HG03432 (cell line): ENCODE data around the gene CDH4.

ENCODE experiments used
- ATAC-seq: cut with Tn5 transposase; IDR thresholded peaks from one replicate; pipeline ENCODE4 v1.9.1; 2021; ENCODE audit warnings: mild to moderate bottlenecking, moderate library complexity; ENCODE audit not compliant: unreplicated experiment

CDH4 gene

GRCh38 chr20:61927826-61928541, 675.9 kb downstream of the CDH4 start:
- ATAC-seq: no peak

- ATAC-seq: no peak
Measured at GRCh38 chr20:61929561-61929960, 677.5 kb downstream of the CDH4 start.

- ATAC-seq: no peak
Measured at GRCh38 chr20:61929971-61930666, 678.1 kb downstream of the CDH4 start.

DNA sequence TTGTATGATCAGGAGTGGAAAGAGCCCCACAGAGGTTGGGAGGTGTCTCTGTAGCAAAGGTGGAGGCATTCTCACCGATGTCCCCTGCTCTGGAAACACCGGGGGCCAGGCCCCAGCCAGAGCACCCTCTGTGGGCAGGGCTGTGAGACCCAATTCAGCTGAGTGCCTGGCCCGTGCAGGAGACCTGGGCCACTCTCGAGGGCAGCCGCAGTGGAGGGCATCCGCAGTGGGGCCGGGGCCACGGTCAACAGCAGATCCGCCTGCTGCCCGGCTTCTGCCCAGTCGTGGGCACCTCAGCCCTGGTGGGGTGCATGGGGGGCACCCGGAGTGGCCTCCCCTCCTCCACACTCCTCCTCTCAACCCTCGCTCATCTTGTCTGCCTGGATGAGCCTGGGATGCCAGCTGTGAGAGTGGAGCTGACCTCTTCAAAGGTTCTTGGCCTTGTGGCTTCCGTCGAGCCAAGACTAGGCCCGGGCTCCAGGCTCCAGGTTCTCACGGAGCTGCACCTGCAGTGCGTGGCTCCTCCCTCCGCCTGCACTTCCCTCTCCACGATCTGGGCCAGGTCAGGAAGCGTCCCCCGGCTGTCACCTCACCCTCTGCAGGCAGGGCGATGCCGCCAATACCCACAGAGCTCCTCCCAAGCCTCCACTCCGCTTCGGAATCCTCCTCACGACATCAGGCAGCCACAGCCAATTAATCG, 678.9 kb downstream of the CDH4 start:
- ATAC-seq: no peak

GRCh38 chr20:61931476-61932198, 679.6 kb downstream of the CDH4 start:
- ATAC-seq: no peak

DNA sequence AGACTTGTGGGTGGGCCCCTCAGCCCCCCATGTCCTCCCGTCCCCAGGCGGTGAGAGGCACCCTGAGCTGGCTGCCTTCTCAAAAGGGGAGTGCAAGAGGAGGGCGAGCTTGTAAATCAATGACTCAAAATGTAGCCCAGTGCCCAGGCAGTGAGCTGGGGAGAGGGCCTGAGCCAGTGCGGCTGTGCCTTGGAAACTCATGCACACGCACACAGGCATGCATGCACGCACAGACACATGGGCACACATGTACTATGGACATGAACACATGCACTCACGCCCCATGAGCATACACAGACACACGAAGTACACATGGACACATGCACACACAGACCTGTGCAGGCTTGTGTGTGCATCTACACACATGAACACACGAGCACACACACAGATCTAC, 680.1 kb downstream of the CDH4 start:
- no peak for ATAC-seq

DNA sequence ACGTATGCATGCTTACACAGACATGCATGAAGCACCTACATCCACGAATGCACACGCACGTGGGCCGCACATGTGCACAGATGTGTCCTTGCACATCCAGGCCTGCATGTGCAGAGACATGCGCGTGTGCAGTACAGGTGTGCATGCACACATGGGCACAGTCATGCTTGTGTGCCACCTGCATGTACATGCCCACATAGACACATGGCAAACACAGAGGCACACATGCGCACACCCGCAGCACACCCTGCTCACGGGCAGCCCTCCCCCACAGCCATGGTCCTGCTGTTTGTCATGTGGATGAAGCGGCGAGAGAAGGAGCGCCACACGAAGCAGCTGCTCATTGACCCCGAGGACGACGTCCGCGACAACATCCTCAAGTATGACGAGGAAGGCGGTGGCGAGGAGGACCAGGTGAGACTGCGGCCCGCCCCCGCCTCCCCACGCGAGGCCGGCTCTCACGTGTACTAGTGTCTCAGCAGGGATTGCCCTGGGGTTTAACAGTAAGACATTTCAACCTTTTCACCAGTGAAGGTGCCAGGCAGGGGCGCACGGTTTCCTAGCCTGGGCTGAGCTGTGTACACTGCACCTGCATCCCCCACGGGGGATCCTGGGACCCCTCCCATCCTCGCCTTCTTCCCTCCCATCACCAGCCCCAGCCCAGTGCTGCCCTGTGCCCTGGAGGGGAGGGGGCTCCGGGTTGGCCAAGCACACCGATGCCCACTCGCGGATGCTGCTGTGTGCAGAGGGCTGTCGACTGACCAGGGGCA, 680.8 kb downstream of the CDH4 start:
- no peak for ATAC-seq

- ATAC-seq: no peak
Measured at GRCh38 chr20:61933481-61933950, 681.5 kb downstream of the CDH4 start.

GRCh38 chr20:61933951-61934715, 682.1 kb downstream of the CDH4 start:
- ATAC-seq: no peak

GRCh38 chr20:61934716-61935530, 682.9 kb downstream of the CDH4 start:
- ATAC-seq: no peak

- no peak for ATAC-seq
Measured at GRCh38 chr20:61935926-61936700, 684.1 kb downstream of the CDH4 start.

DNA sequence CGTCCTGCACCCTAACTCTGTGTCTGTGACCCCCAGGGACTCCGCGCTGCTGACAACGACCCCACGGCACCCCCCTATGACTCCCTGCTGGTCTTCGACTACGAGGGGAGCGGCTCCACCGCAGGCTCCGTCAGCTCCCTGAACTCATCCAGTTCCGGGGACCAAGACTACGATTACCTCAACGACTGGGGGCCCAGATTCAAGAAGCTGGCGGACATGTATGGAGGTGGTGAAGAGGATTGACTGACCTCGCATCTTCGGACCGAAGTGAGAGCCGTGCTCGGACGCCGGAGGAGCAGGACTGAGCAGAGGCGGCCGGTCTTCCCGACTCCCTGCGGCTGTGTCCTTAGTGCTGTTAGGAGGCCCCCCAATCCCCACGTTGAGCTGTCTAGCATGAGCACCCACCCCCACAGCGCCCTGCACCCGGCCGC, 684.7 kb downstream of the CDH4 start:
- no peak for ATAC-seq

GRCh38 chr20:61937146-61937962, 685.3 kb downstream of the CDH4 start:
- no peak for ATAC-seq

DNA sequence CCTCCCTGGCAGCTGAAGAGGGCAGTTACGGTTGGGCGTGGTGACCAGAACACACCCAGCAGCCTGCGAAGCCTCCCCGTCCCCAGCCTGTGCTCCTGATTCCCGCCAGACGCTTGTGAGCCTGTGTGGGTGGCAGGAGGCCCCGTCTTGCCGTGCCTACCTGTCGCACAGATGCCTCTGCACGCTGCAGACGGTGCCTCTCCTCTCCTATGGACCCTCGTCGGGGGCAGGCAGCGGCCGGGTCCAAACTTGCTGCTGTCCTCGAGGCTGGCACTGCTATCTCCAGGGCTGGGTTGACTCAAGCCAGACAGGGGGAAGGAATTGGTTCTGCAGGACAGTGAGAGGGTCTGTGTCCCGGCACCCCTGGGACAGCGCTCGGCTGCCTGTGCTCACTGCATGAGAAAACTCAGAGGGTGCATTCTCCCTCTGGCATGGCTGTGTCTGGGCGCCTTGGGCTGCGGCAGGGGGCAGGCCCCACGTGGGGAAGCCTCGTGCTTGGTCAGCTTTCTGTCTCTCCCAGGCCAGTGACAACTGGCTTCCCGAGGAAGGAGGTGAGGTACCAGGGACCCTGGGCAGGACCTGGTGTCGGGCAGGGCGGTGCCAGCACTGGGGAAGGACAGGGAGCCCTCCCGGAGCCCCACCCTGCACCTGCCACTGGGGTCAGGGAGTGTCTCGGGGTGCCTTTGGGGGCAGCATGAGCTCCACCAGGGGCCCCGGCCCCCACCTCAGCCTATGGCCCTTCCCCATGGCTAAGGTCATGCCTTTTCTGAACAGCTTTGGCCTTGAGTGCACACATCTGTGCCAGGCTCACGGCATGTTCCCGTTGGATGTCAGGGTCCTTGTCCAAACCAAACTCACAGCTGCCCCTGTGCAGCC, 686.1 kb downstream of the CDH4 start:
- no peak for ATAC-seq

DNA sequence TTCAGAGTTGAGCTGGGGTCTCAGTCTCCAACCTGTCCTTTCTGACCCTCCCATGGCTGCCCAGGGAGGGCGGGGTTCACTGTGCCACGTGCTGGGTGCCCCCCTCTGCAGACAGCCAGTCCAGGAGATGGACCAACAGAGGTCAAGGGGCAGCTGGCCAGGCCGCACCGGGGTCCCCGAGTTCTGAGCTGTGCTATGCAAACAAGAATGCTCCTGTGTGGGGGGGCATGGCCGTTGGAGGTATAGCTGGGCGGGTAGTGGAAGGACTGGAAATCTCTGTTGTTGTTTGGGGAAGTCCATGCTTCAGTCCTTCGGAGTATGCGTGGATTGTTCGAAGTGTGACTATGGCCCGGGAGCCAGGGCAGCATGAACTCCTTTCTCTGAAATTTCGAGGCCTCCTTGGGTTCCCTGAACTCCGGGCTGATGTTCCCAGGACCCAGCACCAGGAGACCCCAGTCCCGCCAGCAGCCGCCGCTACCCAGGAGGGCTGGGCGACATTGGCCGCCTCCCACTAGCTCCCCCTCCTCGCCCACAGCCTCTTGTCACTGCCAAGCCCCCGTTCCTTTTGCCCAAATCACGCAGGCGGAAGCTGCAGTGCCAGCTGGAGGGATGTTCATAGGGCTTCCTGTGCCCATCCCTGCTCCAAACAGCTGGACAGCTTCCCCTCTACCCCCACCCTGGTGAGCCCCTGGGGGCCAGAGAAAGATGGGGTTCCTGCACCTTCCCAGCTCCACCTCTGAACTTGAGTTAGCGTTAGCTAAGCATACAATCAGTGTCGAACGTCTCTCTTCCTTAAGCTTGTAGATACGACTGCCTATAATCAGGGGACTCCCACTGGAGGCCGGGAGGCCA, 687.0 kb downstream of the CDH4 start:
- no peak for ATAC-seq
